ENCODE data around the gene SPATA46. TPM values are rescaled to one million over a fixed set of nuclear protein-coding genes. Genes with fewer than 3 reads are reported as not detected.

SPATA46 gene
- polyA plus RNA-seq, 1 of the 3 experiments (the other 2 are of a cell fraction), result not detected

DNA sequence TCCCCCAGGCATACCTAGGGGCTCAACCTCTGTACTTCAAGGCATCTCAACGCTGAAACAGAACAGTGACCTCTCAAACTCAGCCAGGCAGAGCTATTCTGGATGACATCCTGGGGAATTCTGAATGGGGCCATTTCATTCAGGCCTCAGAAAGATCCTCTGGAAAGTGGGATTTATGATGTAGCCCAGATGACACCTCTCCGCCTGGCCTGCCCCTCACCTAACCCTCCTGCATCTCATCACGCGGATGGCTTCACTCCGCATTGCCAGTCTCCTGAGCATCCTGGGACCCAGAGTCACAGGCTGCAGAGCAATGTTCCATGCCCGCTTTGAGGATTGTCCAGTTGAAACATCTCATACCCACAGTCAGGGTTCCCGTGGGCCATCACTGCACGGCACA, 1.2 kb downstream of the SPATA46 start:
- Histone ChIP-seq H3K9me2 (no peaks in the 10 kb centered on the region), H3K27ac (ENCODE audit: low read depth in 2 of 2, low read length in 1 of 2) (no peak overlapping the region), H3K79me2 (ENCODE audit: insufficient read depth) (no peaks in the 10 kb centered on the region), H3F3A (replicated peaks; ENCODE audit: insufficient read depth) (no peaks in the 10 kb centered on the region), H3K4me3 (ENCODE audit: low read depth in 2 of 2, low read length in 1 of 2) (no peak overlapping the region), H3K9me3 (no peaks in the 10 kb centered on the region), H3K9ac (no peak overlapping the region), H3K27me3 (ENCODE audit: insufficient read depth) (peaks cover 1% of the 10 kb centered on the region; the same call in 1 of the 2 replicates), H3K36me3 (replicated peaks in 1 of 2; ENCODE audit: control insufficient read depth in 1 of 2, insufficient read depth in 2 of 2, low read length in 1 of 2) (no peaks in the 10 kb centered on the region), H4K20me1 (ENCODE audit: insufficient read depth) (no peaks in the 10 kb centered on the region), H3K4me1 (ENCODE audit: control insufficient read depth in 1 of 2, insufficient read depth in 2 of 2, low read depth in 1 of 2, low read length in 1 of 2) (peaks cover 0 to 25% of the 10 kb centered on the region in 2 experiments; a peak in 1 of 4 replicates), H3K4me2 (no peak overlapping the region), H2AFZ (ENCODE audit: low read depth) (no peak overlapping the region)
- ChIA-PET POLR2A (no interaction called here), CTCF (interaction anchor here (0.7 to 1.5 kb wide), 3 partner anchors 19 to 520 kb away, joined by 3 to 4 read pairs (median 3); no protein-coding TSS in a partner anchor)
- WGBS (ENCODE audit: low lambda C conversion rate), result 54% methylated on average over 7 of the region's 8 CpGs
- DNase-seq, result no peak
- TF ChIP-seq GATA2 (CRISPR knock-in tag; IDR thresholded peaks at IDR 0.05) (no peak), RCOR1 (IDR thresholded peaks at IDR 0.05; ENCODE audit: low read length) (no peak), FOXM1 (IDR thresholded peaks at IDR 0.05; ENCODE audit: low read depth) (no peak)
- TF ChIP-seq, protein P1, sequence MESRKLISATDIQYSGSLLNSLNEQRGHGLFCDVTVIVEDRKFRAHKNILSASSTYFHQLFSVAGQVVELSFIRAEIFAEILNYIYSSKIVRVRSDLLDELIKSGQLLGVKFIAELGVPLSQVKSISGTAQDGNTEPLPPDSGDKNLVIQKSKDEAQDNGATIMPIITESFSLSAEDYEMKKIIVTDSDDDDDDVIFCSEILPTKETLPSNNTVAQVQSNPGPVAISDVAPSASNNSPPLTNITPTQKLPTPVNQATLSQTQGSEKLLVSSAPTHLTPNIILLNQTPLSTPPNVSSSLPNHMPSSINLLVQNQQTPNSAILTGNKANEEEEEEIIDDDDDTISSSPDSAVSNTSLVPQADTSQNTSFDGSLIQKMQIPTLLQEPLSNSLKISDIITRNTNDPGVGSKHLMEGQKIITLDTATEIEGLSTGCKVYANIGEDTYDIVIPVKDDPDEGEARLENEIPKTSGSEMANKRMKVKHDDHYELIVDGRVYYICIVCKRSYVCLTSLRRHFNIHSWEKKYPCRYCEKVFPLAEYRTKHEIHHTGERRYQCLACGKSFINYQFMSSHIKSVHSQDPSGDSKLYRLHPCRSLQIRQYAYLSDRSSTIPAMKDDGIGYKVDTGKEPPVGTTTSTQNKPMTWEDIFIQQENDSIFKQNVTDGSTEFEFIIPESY (IDR thresholded peaks at IDR 0.05; ENCODE audit: borderline replicate concordance, low read depth), result no peak
- TF ChIP-seq, protein P2, sequence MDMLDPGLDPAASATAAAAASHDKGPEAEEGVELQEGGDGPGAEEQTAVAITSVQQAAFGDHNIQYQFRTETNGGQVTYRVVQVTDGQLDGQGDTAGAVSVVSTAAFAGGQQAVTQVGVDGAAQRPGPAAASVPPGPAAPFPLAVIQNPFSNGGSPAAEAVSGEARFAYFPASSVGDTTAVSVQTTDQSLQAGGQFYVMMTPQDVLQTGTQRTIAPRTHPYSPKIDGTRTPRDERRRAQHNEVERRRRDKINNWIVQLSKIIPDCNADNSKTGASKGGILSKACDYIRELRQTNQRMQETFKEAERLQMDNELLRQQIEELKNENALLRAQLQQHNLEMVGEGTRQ (IDR thresholded peaks at IDR 0.05; ENCODE audit: borderline replicate concordance, low read depth, low read length), result no peak
- TF ChIP-seq, protein P3, sequence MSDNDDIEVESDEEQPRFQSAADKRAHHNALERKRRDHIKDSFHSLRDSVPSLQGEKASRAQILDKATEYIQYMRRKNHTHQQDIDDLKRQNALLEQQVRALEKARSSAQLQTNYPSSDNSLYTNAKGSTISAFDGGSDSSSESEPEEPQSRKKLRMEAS (IDR thresholded peaks at IDR 0.05; ENCODE audit: low read depth), result no peak

DNA sequence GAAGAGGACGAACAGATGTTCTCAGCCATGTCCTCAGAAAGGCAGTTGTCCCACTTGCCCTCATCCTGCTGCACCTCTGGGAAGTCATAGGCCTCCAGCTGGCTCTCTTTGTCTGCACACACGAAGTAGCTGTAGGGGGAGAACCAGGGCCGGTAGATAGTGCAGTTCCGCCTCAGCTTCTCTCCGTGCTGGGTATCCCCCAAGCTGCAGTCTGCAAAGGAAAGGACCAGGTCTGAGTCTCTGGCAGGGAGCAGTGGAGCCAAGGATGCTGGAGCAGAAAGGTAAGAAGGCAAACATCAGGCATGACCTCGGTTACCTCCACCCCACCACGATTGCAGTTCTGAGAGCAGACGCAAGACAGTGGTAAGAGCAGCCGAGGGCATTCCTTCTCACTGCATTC, 2.2 kb downstream of the SPATA46 start:
- no peaks in the 10 kb centered on the region for H3K9me3 ChIP-seq
- DNase-seq, result no peak
- H3K9ac ChIP-seq, result no peak overlapping the region
- H3F3A ChIP-seq (replicated peaks; ENCODE audit: insufficient read depth), result no peaks in the 10 kb centered on the region
- no peak overlapping the region for H3K27ac ChIP-seq (ENCODE audit: low read depth in 2 of 2, low read length in 1 of 2)
- H3K9me2 ChIP-seq, result no peaks in the 10 kb centered on the region
- H3K4me3 ChIP-seq (ENCODE audit: low read depth in 2 of 2, low read length in 1 of 2), result no peak overlapping the region
- no peak overlapping the region for H3K4me2 ChIP-seq
- ChIA-PET CTCF (interaction anchor here (2.7 to 4.0 kb wide), 2 partner anchors 18 to 318 kb away, joined by 13 to 16 read pairs; no protein-coding TSS in a partner anchor), POLR2A (no interaction called here)
- no peaks in the 10 kb centered on the region for H3K36me3 ChIP-seq (replicated peaks in 1 of 2; ENCODE audit: control insufficient read depth in 1 of 2, insufficient read depth in 2 of 2, low read length in 1 of 2)
- no peak overlapping the region for H2AFZ ChIP-seq (ENCODE audit: low read depth)
- H3K4me1 ChIP-seq (ENCODE audit: control insufficient read depth in 1 of 2, insufficient read depth in 2 of 2, low read depth in 1 of 2, low read length in 1 of 2), result peaks cover 0 to 25% of the 10 kb centered on the region in 2 experiments; a peak in 1 of 4 replicates
- H4K20me1 ChIP-seq (ENCODE audit: insufficient read depth), result no peaks in the 10 kb centered on the region
- TF ChIP-seq NRF1 (IDR thresholded peaks at IDR 0.05; ENCODE audit: low read depth, low read length) (no peak), NFIC (IDR thresholded peaks at IDR 0.05; ENCODE audit: borderline replicate concordance) (no peak), FOSL2 (IDR thresholded peaks at IDR 0.05; ENCODE audit: borderline replicate concordance, low read depth) (no peak), RAD21 (IDR thresholded peaks at IDR 0.05; ENCODE audit: low read length) (no peak), JUND (IDR thresholded peaks at IDR 0.05) (no peak), GATA2 (CRISPR knock-in tag; IDR thresholded peaks at IDR 0.05) (no peak), GABPA (IDR thresholded peaks at IDR 0.05; ENCODE audit: low read depth) (no peak), YY1 (IDR thresholded peaks at IDR 0.05; ENCODE audit: low read depth) (no peak), EZH2phosphoT487 (IDR thresholded peaks at IDR 0.05; ENCODE audit: borderline replicate concordance, low read depth) (no peak), TEAD4 (IDR thresholded peaks at IDR 0.05; ENCODE audit: borderline replicate concordance, insufficient read depth) (no peak), MXI1 (IDR thresholded peaks at IDR 0.05; ENCODE audit: low read depth, low read length) (no peak)
- TF ChIP-seq, protein P4, sequence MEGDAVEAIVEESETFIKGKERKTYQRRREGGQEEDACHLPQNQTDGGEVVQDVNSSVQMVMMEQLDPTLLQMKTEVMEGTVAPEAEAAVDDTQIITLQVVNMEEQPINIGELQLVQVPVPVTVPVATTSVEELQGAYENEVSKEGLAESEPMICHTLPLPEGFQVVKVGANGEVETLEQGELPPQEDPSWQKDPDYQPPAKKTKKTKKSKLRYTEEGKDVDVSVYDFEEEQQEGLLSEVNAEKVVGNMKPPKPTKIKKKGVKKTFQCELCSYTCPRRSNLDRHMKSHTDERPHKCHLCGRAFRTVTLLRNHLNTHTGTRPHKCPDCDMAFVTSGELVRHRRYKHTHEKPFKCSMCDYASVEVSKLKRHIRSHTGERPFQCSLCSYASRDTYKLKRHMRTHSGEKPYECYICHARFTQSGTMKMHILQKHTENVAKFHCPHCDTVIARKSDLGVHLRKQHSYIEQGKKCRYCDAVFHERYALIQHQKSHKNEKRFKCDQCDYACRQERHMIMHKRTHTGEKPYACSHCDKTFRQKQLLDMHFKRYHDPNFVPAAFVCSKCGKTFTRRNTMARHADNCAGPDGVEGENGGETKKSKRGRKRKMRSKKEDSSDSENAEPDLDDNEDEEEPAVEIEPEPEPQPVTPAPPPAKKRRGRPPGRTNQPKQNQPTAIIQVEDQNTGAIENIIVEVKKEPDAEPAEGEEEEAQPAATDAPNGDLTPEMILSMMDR (IDR thresholded peaks at IDR 0.05), result no peak
- TF ChIP-seq, protein P5, sequence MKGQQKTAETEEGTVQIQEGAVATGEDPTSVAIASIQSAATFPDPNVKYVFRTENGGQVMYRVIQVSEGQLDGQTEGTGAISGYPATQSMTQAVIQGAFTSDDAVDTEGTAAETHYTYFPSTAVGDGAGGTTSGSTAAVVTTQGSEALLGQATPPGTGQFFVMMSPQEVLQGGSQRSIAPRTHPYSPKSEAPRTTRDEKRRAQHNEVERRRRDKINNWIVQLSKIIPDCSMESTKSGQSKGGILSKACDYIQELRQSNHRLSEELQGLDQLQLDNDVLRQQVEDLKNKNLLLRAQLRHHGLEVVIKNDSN (IDR thresholded peaks at IDR 0.05; ENCODE audit: borderline replicate concordance, low read depth), result no peak
- TF ChIP-seq, protein P6, sequence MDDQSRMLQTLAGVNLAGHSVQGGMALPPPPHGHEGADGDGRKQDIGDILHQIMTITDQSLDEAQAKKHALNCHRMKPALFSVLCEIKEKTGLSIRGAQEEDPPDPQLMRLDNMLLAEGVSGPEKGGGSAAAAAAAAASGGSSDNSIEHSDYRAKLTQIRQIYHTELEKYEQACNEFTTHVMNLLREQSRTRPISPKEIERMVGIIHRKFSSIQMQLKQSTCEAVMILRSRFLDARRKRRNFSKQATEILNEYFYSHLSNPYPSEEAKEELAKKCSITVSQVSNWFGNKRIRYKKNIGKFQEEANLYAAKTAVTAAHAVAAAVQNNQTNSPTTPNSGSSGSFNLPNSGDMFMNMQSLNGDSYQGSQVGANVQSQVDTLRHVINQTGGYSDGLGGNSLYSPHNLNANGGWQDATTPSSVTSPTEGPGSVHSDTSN (IDR thresholded peaks at IDR 0.05), result no peak
- no peaks in the 10 kb centered on the region for H3K79me2 ChIP-seq (ENCODE audit: insufficient read depth)
- WGBS (ENCODE audit: low lambda C conversion rate), result 75% methylated on average over 9 of the region's 9 CpGs
- H3K27me3 ChIP-seq (ENCODE audit: insufficient read depth), result no peaks in the 10 kb centered on the region; the same call in 1 of the 2 replicates
